ENCODE data around the gene EPN2.

- TF ChIP-seq CTCF (IDR thresholded peaks at IDR 0.05) (no peak), POLR2A (IDR thresholded peaks at IDR 0.05) (no peak)
These were observed 133.4 kb downstream of the EPN2 start for GRCh38 chr17:19370493-19370960.
